Activated T-helper 1 cell treated with anti-CD3 and anti-CD28 coated beads, Interleukin-2, amount 50 U/mL, for 16 hours (primary cell): ENCODE measurements around the gene HS6ST2.

Source experiments
- DNase-seq, 2 donors: peaks; one replicate each; pipeline ENCODE4 v3.0.0-alpha.2; 2020; ENCODE audit warnings: low read depth in 1 of 2, low spot score in 1 of 2

HS6ST2 gene

DNA sequence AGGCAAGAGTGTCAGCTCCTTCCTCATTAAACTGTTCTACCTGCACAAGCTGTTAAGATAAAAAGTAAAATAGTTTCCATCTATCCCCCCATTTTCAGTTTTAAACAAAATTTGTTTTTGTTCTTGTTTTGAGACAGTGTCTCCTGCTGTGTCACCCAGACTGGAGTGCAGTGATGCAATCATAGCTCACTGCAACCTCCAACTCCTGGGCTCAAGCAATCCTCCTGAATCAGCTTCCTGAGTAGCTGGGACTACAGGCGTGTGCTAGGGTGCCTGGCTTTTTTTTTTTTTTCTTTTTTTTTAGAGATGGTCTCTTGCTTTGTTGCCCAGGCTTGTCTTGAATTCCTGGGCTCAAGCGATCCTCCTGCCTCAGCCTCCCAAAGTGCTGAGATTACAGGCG lies 105.4 kb downstream of the HS6ST2 start:
- DNase-seq, result no peak

DNA sequence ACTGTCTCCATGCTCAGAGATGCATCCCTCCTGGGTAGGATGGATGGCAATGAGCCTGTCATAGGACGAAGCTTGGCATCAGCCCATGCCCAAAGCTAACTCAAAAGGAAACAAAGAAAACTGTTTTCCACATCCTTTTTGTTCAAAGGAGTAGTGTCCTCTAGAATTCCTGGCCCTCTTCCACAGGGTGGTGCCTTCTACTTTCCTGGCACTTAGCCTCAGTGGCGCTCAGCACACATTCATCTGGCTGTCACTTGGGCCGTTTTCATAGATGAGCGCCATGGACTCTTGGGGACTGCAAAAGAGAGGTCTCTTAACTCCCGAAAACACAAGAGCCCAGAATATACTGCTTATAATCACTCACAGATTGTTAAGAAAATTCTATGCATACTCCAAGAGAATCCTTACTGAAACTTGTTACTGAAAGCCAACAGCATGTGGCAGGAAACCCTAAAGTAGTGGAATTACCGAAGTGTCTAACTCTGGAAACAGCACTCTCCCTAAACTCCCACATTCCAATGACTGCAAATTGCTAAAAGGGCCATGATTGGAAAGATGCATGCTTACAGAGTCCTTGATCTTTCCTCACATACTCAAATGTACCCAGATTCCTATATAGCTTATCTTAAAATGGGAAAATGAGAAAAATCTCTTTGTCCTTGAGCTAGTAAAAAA lies 110.0 kb downstream of the HS6ST2 start:
- DNase-seq, result no peak

DNA sequence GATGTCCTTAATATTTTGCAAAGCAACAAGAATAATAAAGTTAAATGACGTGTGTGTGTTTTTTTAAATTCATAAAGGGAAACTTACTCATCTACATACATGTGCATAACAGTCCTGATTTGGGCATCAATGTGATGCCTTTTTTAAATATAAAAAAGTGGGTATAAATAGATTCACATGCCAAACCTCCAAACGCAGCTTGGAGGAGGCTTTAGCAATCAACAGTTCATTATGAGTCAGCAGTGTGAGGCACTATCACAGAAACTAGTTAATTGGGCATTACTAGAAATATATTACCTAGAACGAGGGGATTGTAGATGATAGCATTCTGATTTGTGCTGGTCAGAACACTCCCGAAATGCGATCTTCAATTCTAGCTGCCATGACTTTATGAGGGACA lies 115.1 kb downstream of the HS6ST2 start:
- no peak for DNase-seq

DNA sequence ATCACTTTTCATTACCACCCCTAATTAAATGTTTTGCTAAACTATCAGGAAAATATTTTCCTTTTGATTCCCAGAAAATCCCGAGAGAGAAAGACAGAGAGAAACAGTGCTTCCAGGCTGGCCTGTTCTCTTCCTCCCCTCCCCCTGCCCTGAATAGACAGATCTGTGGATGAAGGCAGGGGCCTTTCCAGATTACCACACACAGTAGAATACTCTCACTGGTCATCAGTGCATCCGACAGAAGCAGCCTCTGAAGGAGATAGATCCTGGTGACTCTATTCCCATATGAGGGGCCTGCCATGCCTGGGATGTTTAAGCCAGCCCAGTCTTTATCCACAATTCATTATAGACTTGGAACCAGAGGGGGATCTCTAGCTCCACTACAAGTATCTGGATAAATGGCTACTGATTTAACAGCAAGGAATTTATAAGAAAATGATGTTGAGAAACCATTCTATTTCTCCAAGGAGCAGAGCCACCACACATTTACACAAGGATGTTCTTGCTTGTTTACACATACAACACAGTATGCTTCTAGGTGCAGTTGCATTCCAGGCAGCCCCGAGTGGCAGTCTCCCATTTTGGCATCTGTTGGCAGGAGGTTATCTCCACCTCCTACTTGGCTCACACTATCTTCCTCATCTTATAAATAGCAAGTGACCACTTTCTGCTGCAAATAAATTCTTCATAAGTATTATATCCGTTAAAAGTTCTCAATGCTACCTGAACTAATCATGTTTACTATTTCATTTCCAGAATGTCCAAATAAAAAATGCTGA lies 115.8 kb downstream of the HS6ST2 start:
- no peak for DNase-seq

DNA sequence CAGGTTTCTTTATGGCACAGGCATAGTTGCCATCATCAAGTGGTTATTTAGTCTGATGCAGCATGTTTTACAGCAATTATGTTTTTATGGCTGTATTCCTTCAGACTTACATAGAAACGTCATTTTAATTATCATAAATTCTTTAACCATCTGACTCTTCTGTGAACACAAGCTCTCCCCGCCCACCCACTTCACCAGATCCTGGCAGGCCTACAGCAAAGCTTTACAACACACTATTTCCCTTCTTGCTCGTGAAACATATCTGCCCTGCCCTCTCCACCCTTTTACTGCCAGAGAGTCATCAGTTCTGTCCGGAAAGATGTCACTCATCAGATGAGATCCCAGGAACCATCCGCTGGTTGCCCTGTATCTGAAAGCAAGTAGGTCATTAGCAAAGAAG lies 120.5 kb downstream of the HS6ST2 start:
- no peak for DNase-seq

DNA sequence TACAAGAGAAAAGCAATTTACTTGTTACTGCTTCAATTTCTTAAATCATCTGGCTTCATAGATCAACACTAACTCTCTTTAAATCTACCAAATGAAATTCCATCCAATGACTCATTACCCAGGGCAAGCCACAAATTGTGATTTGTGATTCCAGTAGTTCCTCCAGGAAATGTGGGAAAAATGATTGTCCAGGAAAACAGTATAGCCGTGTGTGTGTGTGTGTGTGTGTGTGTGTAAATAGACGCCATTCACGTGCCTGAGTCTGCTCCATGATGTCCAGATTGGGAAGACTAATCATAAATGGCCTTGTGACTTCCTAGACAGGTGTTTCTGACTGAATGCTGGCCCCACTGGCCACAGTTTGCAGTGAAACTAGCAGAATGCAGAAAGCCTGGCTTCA lies 121.3 kb downstream of the HS6ST2 start:
- DNase-seq, result no peak

DNA sequence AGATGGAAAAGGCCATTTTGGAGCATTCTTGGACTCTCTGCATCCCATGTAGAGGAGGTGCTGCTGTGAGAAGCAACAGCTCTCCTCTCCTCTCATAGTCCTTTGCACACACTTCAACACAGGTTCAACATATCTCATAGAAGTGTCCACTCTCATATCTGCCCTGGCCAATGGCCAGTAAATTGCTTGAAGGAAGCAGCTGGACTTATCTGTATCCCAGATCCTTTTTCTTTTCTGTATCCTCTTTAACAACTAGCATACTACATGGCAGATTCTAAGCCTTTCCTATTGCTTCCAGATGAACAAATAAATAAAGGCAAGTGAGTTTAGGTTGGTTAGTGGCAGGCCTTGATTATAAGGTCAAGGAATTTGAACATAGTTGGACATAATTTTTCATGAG lies 122.0 kb downstream of the HS6ST2 start:
- DNase-seq, result no peak

DNA sequence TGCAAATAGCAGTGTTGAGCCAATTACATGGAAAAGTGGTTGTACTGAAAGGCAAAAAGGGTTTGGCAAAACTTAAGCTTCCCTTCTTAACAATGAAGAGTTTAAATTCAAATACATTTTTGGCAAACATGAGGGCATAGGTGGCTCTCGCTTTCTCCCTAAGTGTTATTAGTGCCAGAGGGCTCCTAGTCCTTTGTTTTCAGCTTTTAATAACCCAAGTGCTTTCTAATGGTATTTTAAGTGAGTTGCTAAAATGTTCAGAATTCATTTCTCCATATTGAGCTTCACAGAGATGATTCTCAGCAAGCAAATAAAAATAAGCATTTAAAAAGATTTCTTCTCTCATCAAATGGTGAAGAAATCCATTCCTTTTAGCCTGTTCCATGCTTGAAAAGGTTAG lies 123.7 kb downstream of the HS6ST2 start:
- DNase-seq, result no peak

DNA sequence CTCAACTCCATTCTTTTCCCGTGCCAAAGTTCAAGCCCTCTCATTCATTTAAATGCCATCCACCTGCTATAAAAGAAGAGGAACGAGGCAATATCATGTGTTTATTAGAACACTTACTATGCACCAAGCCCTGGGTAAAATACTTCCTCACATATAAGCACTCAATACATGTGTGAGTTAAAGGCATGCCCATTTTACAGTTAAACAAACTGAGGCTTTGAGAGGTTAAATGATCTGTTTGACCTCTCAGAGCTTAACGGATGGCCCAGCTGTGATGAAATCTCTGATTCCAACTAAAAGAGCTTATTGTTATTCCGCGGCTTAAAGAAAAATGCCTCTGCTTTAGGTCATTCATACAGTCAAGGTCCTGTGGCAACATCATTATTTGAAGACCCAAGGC lies 124.3 kb downstream of the HS6ST2 start:
- DNase-seq, result no peak

DNA sequence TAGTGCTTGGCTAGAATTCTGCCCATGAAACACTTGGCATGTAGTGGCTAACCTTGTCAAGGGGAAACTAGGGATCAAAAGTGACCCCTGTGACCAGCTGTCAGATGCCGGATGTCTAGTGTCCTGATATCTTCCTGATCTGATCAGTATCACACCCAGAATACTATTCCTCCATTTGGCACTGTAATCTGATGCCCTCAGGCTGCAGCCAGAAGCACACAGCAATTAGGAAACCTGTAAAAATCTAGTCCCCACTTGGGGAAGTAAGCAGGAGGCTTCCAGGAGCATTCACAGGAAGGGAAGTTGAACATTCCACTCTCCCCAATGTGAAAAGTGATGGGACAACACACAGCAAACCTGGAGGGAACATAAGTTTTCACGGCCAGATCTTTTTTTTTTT lies 125.1 kb downstream of the HS6ST2 start:
- no peak for DNase-seq

DNA sequence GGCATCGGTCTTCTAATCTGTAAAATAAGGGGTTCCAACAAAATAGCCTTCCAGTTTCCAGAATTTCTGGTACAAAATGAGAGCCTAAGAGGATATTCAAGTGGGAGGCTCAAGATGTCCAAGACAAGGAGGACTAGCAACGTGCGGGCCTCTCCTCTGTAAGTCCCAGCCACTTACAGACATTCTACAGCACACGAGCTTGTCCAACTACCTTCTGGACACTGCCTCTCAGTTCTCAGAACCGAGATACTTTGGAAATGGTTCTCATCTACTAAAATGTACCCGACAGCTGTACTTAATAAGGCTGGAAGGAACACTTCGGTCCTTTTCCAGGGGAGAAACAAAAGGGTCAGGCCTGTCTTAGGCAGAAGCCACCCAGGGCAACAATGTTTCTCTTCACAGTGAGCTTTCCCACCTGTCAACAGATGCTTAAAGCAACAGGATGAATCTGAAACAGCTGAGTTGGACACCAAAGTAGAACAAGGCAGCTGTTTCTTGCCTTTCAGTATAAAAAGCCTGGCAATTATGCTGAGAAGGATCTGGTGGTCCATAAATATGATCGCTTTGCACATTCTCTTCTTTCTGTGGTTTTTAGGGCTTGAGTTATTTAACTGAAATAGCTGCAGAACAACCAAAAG lies 127.0 kb downstream of the HS6ST2 start:
- no peak for DNase-seq

DNA sequence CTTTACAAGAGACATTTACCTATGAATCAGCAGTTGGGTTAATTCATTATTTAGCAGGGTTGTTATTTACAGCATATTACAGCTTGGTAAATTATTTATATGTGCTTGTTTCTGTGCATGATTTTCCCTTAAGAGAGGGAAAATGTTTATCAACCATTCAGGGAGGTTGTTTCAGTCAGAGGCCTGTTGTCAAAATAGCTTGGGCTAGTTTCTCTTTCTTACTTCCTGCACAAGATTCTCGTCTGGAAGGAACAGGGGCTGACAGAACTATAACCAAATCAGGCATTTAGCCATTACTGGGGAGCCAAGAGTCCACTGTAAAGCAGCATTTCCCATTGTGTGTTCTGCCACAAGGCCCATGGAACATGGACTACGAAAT lies 135.8 kb downstream of the HS6ST2 start:
- no peak for DNase-seq

DNA sequence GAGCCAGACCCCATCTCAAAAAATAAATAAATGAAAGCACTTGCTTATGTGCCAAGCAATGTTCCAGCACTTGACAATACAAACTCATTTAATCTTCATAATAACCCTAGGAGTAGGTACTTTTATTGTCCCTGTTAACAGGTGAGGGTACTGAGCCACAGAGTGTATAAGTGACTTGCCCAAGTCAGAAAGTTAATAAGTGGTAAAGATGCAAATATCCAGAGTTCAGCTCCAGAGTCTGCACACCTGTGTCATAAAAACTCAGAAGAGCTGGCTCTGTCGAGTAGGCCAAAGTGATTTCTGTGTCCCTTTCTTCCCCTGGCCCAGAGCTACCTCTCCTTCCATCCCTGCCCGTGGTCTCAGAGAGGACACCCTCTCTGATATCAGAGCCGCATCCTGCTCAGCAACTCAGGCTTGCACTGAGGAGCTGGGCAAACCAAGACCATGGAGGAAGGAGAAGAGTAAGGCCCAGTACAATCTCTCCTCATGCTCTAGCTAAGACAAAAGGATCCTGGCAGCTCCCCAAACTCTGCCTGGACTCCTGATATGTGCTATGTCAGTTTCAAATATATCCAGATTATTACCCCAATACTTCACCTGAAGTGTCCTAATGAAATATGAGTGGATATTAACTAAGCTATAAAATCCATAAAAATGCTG lies 136.3 kb downstream of the HS6ST2 start:
- DNase-seq, result no peak

DNA sequence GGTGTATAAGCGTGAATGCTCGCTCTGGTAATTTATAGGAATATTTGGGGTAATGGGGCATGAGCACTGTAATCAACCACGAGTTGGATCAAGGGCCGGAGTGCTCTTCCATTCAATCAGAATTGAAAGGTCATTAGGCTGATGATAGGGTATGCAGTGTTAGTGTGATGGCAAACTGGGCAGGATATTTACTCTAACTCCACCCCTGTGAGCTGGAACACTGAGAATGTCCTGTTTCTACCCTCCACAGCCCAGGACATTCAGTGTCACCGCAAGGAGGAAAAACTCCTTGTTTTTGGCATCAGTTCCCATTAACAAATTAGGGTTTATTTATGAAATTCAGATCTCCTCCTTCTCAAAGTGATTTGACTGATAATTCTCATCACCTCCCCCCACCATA lies 137.8 kb downstream of the HS6ST2 start:
- DNase-seq, result no peak

DNA sequence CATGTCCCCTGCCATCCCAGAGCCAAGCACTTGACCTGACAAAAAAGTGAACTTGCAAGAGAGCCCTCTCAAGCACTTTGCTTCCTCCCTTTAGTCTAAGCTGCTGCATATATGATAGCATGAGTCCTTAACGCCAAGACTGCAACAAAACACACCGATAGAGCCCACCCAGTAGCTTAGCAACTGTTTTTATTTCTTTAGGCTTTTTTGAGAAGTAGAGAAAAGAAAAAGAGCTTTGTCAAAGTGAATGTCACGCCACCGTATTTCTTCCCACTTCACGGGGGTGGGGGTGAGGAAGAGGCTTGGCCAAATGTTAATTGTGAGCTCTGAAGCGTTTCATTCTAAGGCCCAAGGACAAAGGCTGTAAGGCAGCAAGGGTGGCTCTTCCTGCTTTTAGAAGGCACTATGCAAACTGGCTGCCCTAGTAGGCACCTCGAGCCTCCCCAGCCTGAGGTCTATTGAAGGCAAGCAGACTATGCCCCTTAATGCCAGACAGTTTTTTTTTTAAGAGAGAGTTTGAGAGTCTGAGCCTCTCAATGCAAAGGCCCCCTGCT lies 138.6 kb downstream of the HS6ST2 start:
- no peak for DNase-seq

DNA sequence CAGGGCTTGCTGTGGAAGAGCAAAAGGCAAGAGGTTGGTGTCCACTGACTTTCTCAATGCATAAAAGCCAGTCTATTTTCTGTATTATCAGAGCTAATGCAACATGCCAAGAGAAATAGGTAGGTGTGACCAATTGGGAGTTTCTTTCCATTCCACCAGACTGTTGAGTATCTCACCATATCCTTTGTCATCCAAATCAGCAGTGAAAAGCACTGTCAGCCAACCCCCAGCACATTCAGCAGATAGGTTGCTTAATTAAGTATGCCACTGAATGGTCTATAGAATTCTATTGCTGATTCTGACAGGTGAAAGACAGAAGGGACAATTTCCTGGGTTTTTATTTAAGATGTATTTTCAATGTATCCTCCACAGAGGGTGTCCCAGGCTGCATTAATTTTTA lies 139.8 kb downstream of the HS6ST2 start:
- no peak for DNase-seq

DNA sequence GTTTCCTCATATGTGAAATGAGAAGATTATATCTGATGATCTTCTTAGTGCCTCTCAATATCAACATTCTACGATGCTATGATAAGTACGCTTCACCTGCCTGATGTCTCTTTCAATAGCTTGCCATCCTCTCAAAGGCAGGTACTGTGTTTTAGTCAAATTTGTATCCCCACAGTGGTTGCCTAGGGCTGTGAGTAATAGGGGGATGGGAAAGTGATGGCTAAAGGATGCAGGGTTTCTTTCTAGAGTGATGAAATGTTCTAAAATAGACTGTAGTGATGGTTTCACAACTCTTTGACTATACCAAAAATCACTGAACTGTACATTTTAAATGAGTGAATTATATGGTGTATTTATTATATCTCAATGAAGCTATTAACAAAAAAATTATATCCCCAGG lies 142.8 kb downstream of the HS6ST2 start:
- no peak for DNase-seq

DNA sequence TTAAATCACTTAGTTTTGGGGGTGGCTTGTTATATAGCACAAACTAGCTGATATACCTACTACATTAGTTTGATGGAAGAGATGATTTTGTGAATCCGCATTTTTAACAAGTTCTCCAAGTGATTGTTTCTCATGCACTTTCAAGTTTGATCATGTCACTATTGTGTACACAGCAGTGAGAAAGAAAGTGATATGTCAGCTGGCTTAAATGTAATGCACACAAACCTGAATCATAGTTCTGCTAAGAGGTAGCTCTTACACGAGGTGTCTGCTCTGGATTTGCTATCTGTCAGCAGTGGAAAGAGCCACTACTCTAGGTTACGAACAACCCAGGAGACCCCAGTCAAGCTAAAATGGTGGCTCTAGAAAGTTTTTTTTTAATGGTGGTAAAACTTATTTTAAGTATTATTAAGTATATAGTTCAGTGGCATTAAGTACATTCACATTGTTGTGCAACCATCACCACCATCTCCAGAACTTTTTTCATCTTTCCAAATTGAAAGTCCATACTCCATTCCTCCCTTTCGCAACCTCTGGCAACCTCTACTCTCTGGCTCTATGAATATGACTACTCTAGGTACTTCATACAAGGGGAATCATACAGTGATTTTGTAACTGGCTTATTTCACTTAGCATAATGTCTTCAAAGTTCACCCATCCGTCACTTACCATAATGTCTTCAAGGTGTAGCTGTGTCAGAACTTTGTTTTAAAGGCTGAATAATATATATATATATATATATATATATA lies 147.3 kb downstream of the HS6ST2 start:
- no peak for DNase-seq

DNA sequence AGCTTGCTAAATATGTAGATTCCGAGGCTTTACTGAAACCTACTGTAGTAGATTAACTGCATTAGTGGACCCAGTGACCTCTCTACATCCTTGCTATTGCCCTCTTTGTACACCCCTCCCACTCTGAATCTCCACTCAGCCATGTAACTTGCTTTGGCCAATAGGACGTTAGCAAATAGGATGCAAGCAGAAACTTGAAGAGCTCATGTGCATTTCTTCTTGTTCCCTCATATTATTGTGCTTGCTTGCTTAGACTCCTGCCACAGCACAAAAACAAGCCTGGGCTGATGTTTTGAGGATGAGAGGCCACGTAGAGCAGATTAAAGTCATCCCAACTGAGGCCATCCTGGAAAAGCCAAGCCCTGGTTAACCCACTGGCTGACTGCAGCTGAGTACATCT lies 147.9 kb downstream of the HS6ST2 start:
- no peak for DNase-seq

DNA sequence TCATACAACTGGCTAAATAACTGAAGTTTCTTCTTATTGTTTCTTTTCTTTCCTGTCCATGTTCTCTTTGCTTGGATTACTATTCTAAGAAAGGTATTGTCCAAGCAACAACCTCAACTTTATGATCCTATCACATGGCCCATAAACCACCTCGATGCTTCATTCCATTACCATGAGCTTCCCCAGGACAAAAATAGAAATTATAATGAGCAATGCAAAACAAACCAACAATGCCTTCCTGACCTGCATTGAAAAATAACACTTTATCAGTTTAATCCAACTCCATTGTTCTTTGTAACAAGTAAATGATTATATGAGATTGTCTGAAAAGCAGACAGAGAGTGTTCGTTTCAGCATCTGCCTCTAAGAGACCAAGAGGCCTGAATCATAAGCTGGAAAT lies 148.8 kb downstream of the HS6ST2 start:
- no peak for DNase-seq

DNA sequence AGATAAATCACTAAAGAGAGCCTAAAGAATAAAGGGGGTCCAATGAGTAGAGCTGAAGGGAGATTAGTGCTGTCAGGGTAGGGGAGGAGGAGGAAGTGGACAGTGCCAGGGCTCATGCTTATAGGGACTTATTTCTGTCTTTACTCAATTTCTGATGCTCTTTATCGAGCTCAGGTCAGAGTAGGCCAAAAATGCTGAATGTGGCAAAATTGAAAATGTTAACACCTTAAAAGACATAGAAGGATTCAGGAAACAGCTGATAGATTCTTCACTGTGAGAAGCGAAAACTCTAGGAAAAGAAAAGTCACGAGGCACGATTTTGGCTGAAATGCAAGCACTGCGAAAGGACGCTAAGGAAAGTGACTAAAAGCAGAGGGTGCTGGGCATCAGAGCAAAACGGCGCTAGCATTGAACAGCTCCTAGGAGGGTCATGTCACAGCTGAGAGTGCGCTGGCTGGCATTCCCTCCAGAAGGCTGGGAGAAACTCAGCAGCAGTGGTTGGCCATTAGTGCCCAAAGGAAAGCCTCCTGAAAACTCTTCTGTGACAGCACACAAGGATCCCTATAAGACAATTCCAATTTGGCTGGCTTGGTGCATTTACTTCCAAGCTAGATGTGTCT lies 150.9 kb downstream of the HS6ST2 start:
- DNase-seq, result no peak
